ENCODE measurements around the gene FILIP1L. TPM values are rescaled to one million over a fixed set of nuclear protein-coding genes. Genes with fewer than 3 reads are reported as not detected.
A peak's percentile ranks its signal among the peaks of the same experiment; 100 is the strongest.

The FILIP1L gene
- total RNA-seq, 4 donors from 2014 or later = 4.4 to 17.7 (median 13.2) TPM

- no peak for DNase-seq
- Histone ChIP-seq H3K4me3 (replicated peaks in 1 of 3) (no peak overlapping the region), H3K27me3 (no peaks in the 10 kb centered on the region), H3K9me3 (no peaks in the 10 kb centered on the region), H3K27ac (peak overlapping the region in 1 of 3 donors; percentile 28), H3K36me3 (no peaks in the 10 kb centered on the region), H3K4me1 (no peaks in the 10 kb centered on the region)
- TF ChIP-seq POLR2A (IDR thresholded peaks at IDR 0.05) = no peak
- TF ChIP-seq, protein P1, sequence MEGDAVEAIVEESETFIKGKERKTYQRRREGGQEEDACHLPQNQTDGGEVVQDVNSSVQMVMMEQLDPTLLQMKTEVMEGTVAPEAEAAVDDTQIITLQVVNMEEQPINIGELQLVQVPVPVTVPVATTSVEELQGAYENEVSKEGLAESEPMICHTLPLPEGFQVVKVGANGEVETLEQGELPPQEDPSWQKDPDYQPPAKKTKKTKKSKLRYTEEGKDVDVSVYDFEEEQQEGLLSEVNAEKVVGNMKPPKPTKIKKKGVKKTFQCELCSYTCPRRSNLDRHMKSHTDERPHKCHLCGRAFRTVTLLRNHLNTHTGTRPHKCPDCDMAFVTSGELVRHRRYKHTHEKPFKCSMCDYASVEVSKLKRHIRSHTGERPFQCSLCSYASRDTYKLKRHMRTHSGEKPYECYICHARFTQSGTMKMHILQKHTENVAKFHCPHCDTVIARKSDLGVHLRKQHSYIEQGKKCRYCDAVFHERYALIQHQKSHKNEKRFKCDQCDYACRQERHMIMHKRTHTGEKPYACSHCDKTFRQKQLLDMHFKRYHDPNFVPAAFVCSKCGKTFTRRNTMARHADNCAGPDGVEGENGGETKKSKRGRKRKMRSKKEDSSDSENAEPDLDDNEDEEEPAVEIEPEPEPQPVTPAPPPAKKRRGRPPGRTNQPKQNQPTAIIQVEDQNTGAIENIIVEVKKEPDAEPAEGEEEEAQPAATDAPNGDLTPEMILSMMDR (IDR thresholded peaks at IDR 0.05) = no peak
- intact Hi-C loops (cut with DNase I) = no loop called here
- 88 to 94% methylated on average over 1 of the region's 1 CpG for WGBS, 2 donors
These were observed 231.7 kb downstream of the FILIP1L start for GRCh38 chr3:99882436-99883137.

- Histone ChIP-seq H3K36me3 (no peaks in the 10 kb centered on the region), H3K27ac (peak overlapping the region in 2 of 3 donors; percentile 40 to 49), H3K9me3 (no peaks in the 10 kb centered on the region), H3K27me3 (no peaks in the 10 kb centered on the region), H3K4me3 (replicated peaks in 1 of 3) (no peak overlapping the region), H3K4me1 (no peaks in the 10 kb centered on the region)
- DNase-seq = no peak
- 68 to 75% methylated on average over 2 of the region's 2 CpGs for WGBS, 2 donors
- TF ChIP-seq, protein P1 (IDR thresholded peaks at IDR 0.05) = no peak
- no peak for TF ChIP-seq POLR2A (IDR thresholded peaks at IDR 0.05)
- intact Hi-C loops (cut with DNase I) = no loop called here
These were observed 233.2 kb downstream of the FILIP1L start for GRCh38 chr3:99881121-99881524.

- Histone ChIP-seq H3K4me3 (replicated peaks in 1 of 3) (no peak overlapping the region), H3K36me3 (no peaks in the 10 kb centered on the region), H3K9me3 (no peaks in the 10 kb centered on the region), H3K27me3 (no peaks in the 10 kb centered on the region), H3K27ac (no peak overlapping the region), H3K4me1 (no peaks in the 10 kb centered on the region)
- intact Hi-C loops (cut with DNase I) = no loop called here
- 93 to 99% methylated on average over 2 of the region's 2 CpGs for WGBS, 2 donors
- DNase-seq = no peak
- TF ChIP-seq POLR2A (IDR thresholded peaks at IDR 0.05) = no peak
- TF ChIP-seq, protein P1 (IDR thresholded peaks at IDR 0.05) = no peak
These were observed 235.0 kb downstream of the FILIP1L start for GRCh38 chr3:99879275-99879674.

- WGBS, 2 donors = 98 to 100% methylated on average over 1 of the region's 1 CpG
- H3K4me1 ChIP-seq = no peaks in the 10 kb centered on the region
- no peak overlapping the region for H3K4me3 ChIP-seq (replicated peaks in 1 of 3)
These were observed 236.3 kb downstream of the FILIP1L start for GRCh38 chr3:99878005-99878404.

More at GRCh38 chr3:99878005-99878404, 236.3 kb downstream of the FILIP1L start:
- no peaks in the 10 kb centered on the region for H3K9me3 ChIP-seq
- H3K27ac ChIP-seq = peak overlapping the region in 1 of 3 donors; percentile 92
- no peaks in the 10 kb centered on the region for H3K27me3 ChIP-seq
- no peaks in the 10 kb centered on the region for H3K36me3 ChIP-seq
- intact Hi-C loops (cut with DNase I) = no loop called here
- no peak for DNase-seq
- no peak for TF ChIP-seq POLR2A (IDR thresholded peaks at IDR 0.05)
- TF ChIP-seq, protein P1 (IDR thresholded peaks at IDR 0.05) = no peak

Data from thyroid gland (tissue), 4 donors.